GM12891 (cell line): ENCODE measurements around the gene YES1.

Source experiments
- POLR2A ChIP-seq: IDR thresholded peaks from 2 replicates; pipeline ENCODE4 v1.6.1; 2011; ENCODE audit warnings: low read depth, low read length, control low read depth
- TAF1 ChIP-seq: IDR thresholded peaks from 2 replicates; pipeline ENCODE4 v1.6.1; 2011; ENCODE audit warnings: low read depth, low read length, control low read depth

GRCh38 chr18:679516-679915 is 132.5 kb downstream of the YES1 start:
- TF ChIP-seq POLR2A (no peak), TAF1 (no peak)
